GM06990 (cell line): ENCODE data around the gene TMEM156.
"Not testable (repeated sequence)": the region's sequence is repeated elsewhere in the genome, so short reads cannot be mapped to it uniquely, and the experiment has no call there.

Experiments used
- DNase-seq: peaks from one replicate; pipeline ENCODE4 v3.0.0-alpha.2; 2011; ENCODE audit not compliant: insufficient read length; ENCODE audit errors: extremely low read depth
- H3K27me3 ChIP-seq: replicated peaks from 2 replicates; pipeline ENCODE4 v1.6.0; 2011; ENCODE audit warnings: low read length; ENCODE audit not compliant: control insufficient read depth, insufficient read depth
- H3K36me3 ChIP-seq: 2 replicates; pipeline ENCODE4 v1.5.1; 2011; ENCODE audit warnings: low read length; ENCODE audit not compliant: control insufficient read depth, insufficient read depth
- H3K4me3 ChIP-seq: replicated peaks from 2 replicates; pipeline ENCODE4 v1.5.1; 2011; ENCODE audit warnings: low read depth, mild to moderate bottlenecking, control low read depth, low read length
- CTCF ChIP-seq: IDR thresholded peaks from 2 replicates; pipeline ENCODE4 v1.5.1; 2011; ENCODE audit warnings: low read length, control low read depth, mild to moderate bottlenecking, inconsistent platforms; ENCODE audit not compliant: insufficient read depth, poor library complexity, severe bottlenecking

The TMEM156 gene

DNA sequence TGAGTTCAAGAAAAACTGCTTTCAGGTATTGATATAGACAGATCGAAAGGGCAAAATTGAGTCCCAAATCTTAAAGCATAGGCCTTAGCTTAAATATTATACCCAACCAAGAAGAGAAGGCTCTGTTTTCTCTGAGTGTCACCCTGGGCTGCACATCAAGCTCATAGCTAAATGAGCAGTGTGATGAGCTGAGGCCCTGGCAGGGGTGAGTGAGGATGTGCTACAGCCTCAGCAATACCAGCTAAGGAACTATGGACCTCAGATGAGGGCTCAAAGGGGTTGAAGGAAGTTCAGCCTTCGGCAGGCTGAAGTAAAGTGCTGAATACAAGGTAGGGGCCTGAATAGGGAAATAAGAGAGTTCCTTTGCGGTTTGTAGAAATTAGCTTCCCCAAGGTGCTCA lies 85.3 kb downstream of the TMEM156 start:
- no peaks in the 10 kb centered on the region for H3K36me3 ChIP-seq
- no peak for TF ChIP-seq CTCF
- H3K4me3 ChIP-seq = no peak overlapping the region
- no peaks in the 10 kb centered on the region for H3K27me3 ChIP-seq
- DNase-seq = no peak

GRCh38 chr4:38944440-38944839 lies 87.8 kb downstream of the TMEM156 start:
- Histone ChIP-seq H3K36me3 (no peaks in the 10 kb centered on the region), H3K27me3 (no peaks in the 10 kb centered on the region), H3K4me3 (no peak overlapping the region)
- no peak for TF ChIP-seq CTCF
- DNase-seq = no peak

- TF ChIP-seq CTCF = no peak
- H3K4me3 ChIP-seq = no peak overlapping the region
- no peak for DNase-seq
- H3K27me3 ChIP-seq = no peaks in the 10 kb centered on the region
- H3K36me3 ChIP-seq = no peaks in the 10 kb centered on the region
Measured at GRCh38 chr4:38943343-38943742, 88.9 kb downstream of the TMEM156 start.

DNA sequence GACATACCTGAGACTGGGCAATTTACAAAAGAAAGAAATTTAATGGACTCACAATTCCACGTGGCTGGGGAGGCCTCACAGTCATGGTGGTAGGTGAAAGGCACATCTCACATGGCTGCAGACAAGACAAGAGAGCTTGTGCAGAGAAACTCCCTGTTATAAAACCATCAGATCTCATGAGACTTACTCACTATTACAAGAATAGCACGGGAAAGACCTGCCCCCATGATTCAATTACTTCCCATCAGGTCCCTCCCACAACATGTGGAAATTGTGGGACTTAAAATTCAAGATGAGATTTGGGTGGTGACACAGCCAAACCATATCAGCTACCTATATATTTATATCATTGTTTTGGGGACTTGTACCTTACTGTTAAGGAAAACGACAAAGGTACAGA lies 90.3 kb downstream of the TMEM156 start:
- not testable (repeated sequence) for H3K27me3 ChIP-seq, H3K36me3 ChIP-seq, H3K4me3 ChIP-seq, DNase-seq

- TF ChIP-seq CTCF = no peak
- Histone ChIP-seq H3K27me3 (no peaks in the 10 kb centered on the region), H3K36me3 (no peaks in the 10 kb centered on the region), H3K4me3 (no peak overlapping the region)
- no peak for DNase-seq
Measured at GRCh38 chr4:38940476-38940875, 91.7 kb downstream of the TMEM156 start.

DNA sequence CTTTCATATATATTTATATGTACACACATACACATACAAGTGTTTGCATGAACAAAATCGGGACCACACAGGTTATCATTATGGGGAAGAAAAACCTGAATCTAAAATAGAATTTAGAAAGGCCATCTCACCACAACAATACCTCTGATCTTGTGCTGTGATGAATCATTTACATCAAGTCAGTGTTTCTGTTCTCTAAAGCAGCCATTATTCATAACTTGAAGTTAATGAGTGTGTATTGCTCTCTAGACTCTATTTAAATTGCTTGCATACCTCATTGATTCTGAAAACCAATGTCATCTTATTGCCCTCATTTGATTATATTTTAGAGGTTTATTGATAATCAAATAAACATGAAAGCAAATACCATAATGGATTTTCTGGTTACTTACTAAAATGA lies 93.0 kb downstream of the TMEM156 start:
- Histone ChIP-seq H3K4me3 (no peak overlapping the region), H3K36me3 (no peaks in the 10 kb centered on the region), H3K27me3 (no peaks in the 10 kb centered on the region)
- DNase-seq = peak; percentile 68
- TF ChIP-seq CTCF = no peak
